KMS-11 (cell line): ENCODE measurements around the gene CYP2A6.
"Not testable (repeated sequence)": the region's sequence is repeated elsewhere in the genome, so short reads cannot be mapped to it uniquely, and the experiment has no call there.

Experiments
- H2AFZ ChIP-seq: fragments of 200-600 bp; sonication (generic); 2 replicates; pipeline ENCODE4 v1.6.1; 2016; ENCODE audit warnings: antibody characterized with exemption, mixed run types, low read depth
- H3K27ac ChIP-seq: fragments of 200-600 bp; sonication (generic); 2 replicates; pipeline ENCODE4 v1.6.1; 2016; ENCODE audit warnings: mild to moderate bottlenecking, mixed run types
- H3K27me3 ChIP-seq: fragments of 200-600 bp; sonication (generic); 2 replicates; pipeline ENCODE4 v1.6.1; 2017; ENCODE audit warnings: mild to moderate bottlenecking, low read depth, mixed run types, moderate library complexity; ENCODE audit not compliant: insufficient read depth
- H3K36me3 ChIP-seq: fragments of 200-600 bp; sonication (generic); 2 replicates; pipeline ENCODE4 v1.6.1; 2017; ENCODE audit warnings: mild to moderate bottlenecking, mixed run types; ENCODE audit not compliant: insufficient read depth
- H3K4me1 ChIP-seq: fragments of 200-600 bp; sonication (generic); 2 replicates; pipeline ENCODE4 v1.6.1; 2016; ENCODE audit warnings: mild to moderate bottlenecking, low read depth, mixed run types; ENCODE audit not compliant: poor library complexity, severe bottlenecking
- H3K4me2 ChIP-seq: fragments of 200-600 bp; sonication (generic); 2 replicates; pipeline ENCODE4 v1.7.0; 2016; ENCODE audit warnings: mild to moderate bottlenecking, mixed run types
- H3K4me3 ChIP-seq: fragments of 200-600 bp; sonication (generic); IDR thresholded peaks from 2 replicates; pipeline ENCODE4 v1.6.1; 2017; ENCODE audit warnings: low read depth, low read length, mixed read lengths; ENCODE audit not compliant: insufficient read depth
- H3K79me2 ChIP-seq: fragments of 200-600 bp; sonication (generic); 2 replicates; pipeline ENCODE4 v1.6.1; 2016; ENCODE audit warnings: low read depth, mixed run types; ENCODE audit not compliant: insufficient read depth
- H3K9ac ChIP-seq: fragments of 200-600 bp; sonication (generic); 2 replicates; pipeline ENCODE4 v1.6.1; 2016; ENCODE audit warnings: mild to moderate bottlenecking, mixed run types
- H4K20me1 ChIP-seq: fragments of 200-600 bp; sonication (generic); 2 replicates; pipeline ENCODE4 v1.6.1; 2016; ENCODE audit warnings: mild to moderate bottlenecking, mixed run types; ENCODE audit not compliant: insufficient read depth
- TF ChIP-seq, protein P1 (sequence below): fragments of 200-600 bp; sonication (generic); conservative IDR thresholded peaks from 2 replicates; pipeline ENCODE4 v1.6.1; 2017; ENCODE audit warnings: low read depth, mild to moderate bottlenecking, antibody characterized with exemption, low read length, moderate library complexity, mixed read lengths

Gene CYP2A6

DNA sequence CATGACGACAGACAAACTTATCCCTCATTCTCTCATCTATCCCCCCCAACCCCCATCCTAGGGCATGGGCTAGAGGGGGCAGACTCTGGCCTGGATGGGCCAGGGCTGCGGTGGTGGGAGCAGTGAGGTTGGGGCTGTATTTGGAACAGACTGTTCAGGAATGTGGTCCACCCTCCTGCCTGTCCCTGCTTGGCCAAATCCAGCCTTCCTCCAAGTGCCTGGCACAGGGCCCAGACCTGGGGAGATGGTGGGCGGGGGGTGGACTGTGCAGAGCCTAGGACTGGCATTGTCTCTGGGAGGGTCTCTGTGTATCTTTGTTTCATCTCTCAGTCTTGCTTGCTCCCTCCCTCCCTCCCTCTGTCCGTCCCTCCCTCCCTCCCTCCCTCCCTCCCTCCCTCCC, 37.1 kb downstream of the CYP2A6 start:
- no peaks in the 10 kb centered on the region for H3K79me2 ChIP-seq
- H3K4me2 ChIP-seq: no peak overlapping the region
- H3K36me3 ChIP-seq: no peaks in the 10 kb centered on the region
- no peak overlapping the region for H3K27ac ChIP-seq
- H3K4me3 ChIP-seq: no peak overlapping the region
- H3K9ac ChIP-seq: no peak overlapping the region
- peaks cover 12% of the 10 kb centered on the region for H3K4me1 ChIP-seq
- TF ChIP-seq, protein P1, sequence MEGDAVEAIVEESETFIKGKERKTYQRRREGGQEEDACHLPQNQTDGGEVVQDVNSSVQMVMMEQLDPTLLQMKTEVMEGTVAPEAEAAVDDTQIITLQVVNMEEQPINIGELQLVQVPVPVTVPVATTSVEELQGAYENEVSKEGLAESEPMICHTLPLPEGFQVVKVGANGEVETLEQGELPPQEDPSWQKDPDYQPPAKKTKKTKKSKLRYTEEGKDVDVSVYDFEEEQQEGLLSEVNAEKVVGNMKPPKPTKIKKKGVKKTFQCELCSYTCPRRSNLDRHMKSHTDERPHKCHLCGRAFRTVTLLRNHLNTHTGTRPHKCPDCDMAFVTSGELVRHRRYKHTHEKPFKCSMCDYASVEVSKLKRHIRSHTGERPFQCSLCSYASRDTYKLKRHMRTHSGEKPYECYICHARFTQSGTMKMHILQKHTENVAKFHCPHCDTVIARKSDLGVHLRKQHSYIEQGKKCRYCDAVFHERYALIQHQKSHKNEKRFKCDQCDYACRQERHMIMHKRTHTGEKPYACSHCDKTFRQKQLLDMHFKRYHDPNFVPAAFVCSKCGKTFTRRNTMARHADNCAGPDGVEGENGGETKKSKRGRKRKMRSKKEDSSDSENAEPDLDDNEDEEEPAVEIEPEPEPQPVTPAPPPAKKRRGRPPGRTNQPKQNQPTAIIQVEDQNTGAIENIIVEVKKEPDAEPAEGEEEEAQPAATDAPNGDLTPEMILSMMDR: no peak
- H2AFZ ChIP-seq: no peak overlapping the region
- peaks cover 6% of the 10 kb centered on the region; the same call in 1 of the 2 replicates for H3K27me3 ChIP-seq
- no peaks in the 10 kb centered on the region for H4K20me1 ChIP-seq

DNA sequence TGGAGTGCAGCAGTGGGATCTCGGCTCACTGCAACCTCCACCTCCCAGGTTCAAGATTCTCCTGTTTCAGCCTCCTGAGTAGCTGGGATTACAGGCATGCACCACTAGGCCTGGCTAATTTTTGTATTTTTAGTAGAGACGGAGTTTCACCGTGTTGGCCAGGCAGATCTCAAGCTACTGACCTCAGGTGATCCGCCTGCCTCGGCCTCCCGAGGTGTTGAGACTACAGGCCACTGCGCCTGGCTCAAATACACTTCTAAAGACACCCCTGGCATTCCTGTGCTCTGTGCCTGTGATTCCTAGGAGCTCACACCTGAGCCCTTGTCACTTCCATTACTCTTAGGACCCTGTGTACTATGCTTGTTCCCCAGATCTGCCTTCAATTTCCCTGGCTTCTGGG, 37.7 kb downstream of the CYP2A6 start:
- H3K36me3 ChIP-seq, H3K4me2 ChIP-seq, H3K27ac ChIP-seq, H3K4me1 ChIP-seq, H3K9ac ChIP-seq, H2AFZ ChIP-seq, H3K27me3 ChIP-seq, H3K4me3 ChIP-seq, H3K79me2 ChIP-seq, H4K20me1 ChIP-seq: not testable (repeated sequence)

DNA sequence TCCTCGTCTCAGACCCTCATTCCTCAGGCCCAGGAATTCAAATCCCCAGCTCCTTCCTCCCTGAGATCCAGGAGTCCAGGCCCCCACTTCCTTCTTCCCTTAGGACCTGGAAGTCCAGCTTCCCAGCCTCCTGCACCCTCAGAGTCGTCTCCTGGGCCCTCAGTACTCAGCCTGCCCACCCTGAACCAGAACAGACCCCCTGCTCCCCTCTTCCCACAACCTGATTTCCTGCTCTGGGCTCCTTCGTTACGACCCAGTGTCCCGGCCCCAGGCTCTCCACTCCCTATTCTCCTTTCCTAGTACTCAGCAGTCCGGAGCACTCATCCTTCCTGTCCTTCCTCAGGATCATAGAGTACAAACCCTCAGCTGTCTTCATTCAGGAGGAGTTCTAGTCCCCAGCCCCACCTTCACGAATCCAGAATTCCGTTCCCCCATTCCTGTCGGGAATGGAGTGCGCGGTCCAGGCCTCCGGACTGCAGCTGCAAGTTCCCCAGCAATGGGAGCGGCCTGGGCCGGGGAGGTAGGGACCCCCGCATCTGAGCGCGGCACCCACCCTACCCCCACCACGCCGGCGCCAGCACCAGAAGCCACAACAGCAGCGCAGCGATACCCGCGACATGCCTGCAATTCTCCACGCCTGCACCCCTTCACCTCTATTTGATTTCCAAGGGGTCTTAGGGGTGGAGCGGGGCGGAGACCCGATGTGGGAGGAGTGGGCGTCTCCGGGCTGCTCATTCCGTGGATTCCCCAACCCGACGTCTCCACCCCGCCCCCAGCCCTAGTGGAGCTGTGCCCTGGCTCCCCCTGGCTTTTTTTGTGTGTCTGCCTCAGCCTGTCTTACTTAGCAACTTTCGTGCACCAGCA, 38.5 kb downstream of the CYP2A6 start:
- H3K79me2 ChIP-seq: no peaks in the 10 kb centered on the region
- H4K20me1 ChIP-seq: no peaks in the 10 kb centered on the region
- no peaks in the 10 kb centered on the region for H3K36me3 ChIP-seq
- H3K4me2 ChIP-seq: peak overlapping the region; percentile 37; the same call in 1 of the 2 replicates
- TF ChIP-seq, protein P1: no peak
- peaks cover 6% of the 10 kb centered on the region for H3K4me1 ChIP-seq
- H3K27me3 ChIP-seq: peaks cover 6% of the 10 kb centered on the region; the same call in 1 of the 2 replicates
- no peak overlapping the region for H3K27ac ChIP-seq
- peak overlapping the region; percentile 22; the same call in 1 of the 2 replicates for H3K9ac ChIP-seq
- H2AFZ ChIP-seq: peak overlapping the region; percentile 71
- no peak overlapping the region for H3K4me3 ChIP-seq

DNA sequence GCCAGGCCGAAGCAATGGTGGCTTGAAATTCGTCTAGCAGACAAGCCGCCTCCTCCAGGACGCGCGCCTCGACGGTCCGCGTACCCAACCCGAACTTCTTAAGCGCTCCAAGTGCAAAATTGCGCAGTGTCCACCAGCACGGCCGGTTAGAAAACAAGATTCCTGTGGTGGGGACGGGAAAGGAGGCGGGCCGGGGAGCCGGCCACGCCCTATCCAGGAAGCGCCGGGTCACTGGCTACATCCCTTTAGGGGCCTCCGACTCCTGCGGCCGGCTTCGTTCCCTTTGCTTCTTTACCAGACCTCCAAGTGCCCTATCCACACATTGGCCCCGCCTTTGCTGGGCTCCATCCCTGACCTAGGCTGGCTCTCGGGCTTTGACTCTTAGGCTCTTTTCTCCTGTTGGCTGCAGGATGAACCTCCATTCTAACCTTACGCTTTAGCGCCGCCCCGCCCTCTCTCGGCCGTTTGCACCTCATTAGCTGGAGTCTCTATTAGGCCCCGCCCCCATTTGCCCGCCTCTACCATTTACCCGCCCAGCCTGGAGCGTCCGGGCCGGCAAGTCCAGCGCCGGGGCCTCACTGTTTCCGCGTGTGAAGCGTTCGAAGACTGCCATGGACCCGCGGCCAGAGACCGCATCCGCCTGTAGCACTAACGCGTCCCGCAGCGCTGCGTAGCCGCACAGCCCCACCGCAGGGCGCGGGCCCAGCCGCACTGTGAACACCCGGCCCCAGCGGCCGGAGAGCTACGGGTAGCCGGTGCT, 39.4 kb downstream of the CYP2A6 start:
- not testable (repeated sequence) for H3K4me3 ChIP-seq, H3K36me3 ChIP-seq, H3K4me1 ChIP-seq, H4K20me1 ChIP-seq, H3K27ac ChIP-seq, H3K79me2 ChIP-seq, H3K27me3 ChIP-seq
- H3K4me2 ChIP-seq: peak overlapping the region; percentile 53; the same call in 1 of the 2 replicates
- peak overlapping the region; percentile 22; the same call in 1 of the 2 replicates for H3K9ac ChIP-seq
- H2AFZ ChIP-seq: peak overlapping the region; percentile 71

DNA sequence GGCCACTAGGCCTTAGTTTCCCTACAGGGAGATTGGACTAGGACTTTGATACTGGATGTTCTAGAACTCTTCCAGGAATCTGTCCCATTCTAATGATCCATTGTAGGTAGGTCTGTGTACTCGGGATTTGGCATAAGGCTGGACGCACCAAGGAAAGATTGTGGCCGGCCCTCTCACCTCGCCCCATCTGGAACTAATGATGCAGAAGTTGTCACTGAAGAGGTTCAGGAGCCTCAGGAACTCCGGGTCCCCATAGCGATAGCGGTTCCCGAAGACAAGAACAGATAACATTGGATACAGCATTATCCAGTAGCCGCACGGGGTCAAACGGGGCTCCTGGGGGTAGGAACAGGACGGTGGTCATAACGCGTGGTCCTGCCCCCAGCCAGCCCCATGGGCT, 40.1 kb downstream of the CYP2A6 start:
- H3K36me3 ChIP-seq: no peaks in the 10 kb centered on the region
- no peaks in the 10 kb centered on the region for H3K79me2 ChIP-seq
- H3K27ac ChIP-seq: no peak overlapping the region
- H3K27me3 ChIP-seq: peaks cover 3% of the 10 kb centered on the region; the same call in 1 of the 2 replicates
- H3K4me2 ChIP-seq: no peak overlapping the region; the same call in 1 of the 2 replicates
- H3K4me3 ChIP-seq: no peak overlapping the region
- TF ChIP-seq, protein P1: no peak
- H2AFZ ChIP-seq: no peak overlapping the region
- no peak overlapping the region for H3K9ac ChIP-seq
- H3K4me1 ChIP-seq: peaks cover 6% of the 10 kb centered on the region
- H4K20me1 ChIP-seq: 0 out of 2 replicates have a peak, but pooled peaks cover 3% of the 10 kb centered on the region
